Stimulated activated CD4-positive, alpha-beta T cell treated with anti-CD3 and anti-CD28 coated beads, Interleukin-12 subunit alpha, Interleukin-12 subunit beta, amount 100 ng/mL, for 24 hours (primary cell): ENCODE measurements around the gene GPR152.
"Not testable (repeated sequence)": the region's sequence is repeated elsewhere in the genome, so short reads cannot be mapped to it uniquely, and the experiment has no call there.

Experiments used
- DNase-seq, 2 experiments: peaks; one replicate each; pipeline ENCODE4 v3.0.0-alpha.2; 2020; ENCODE audit warnings: low read depth in 2 of 2

The GPR152 gene

GRCh38 chr11:67427364-67427859 lies 25.1 kb downstream of the GPR152 start:
- not testable (repeated sequence) for DNase-seq

- no peak for DNase-seq
Measured at GRCh38 chr11:67423891-67424613, 28.5 kb downstream of the GPR152 start.

GRCh38 chr11:67423466-67423865 lies 29.1 kb downstream of the GPR152 start:
- DNase-seq: no peak

GRCh38 chr11:67422891-67423290 lies 29.6 kb downstream of the GPR152 start:
- DNase-seq: no peak

GRCh38 chr11:67421430-67422031 lies 31.0 kb downstream of the GPR152 start:
- DNase-seq: no peak

- DNase-seq: peak; percentile 97 to 98
Measured at GRCh38 chr11:67420646-67421429, 31.7 kb downstream of the GPR152 start.

- no peak for DNase-seq
Measured at GRCh38 chr11:67420147-67420645, 32.3 kb downstream of the GPR152 start.

GRCh38 chr11:67419325-67420049 lies 33.0 kb downstream of the GPR152 start:
- DNase-seq: no peak

GRCh38 chr11:67418476-67419281 lies 33.9 kb downstream of the GPR152 start:
- DNase-seq: no peak

- no peak for DNase-seq
Measured at GRCh38 chr11:67417425-67417824, 35.1 kb downstream of the GPR152 start.

GRCh38 chr11:67416416-67417335 lies 35.9 kb downstream of the GPR152 start:
- DNase-seq: no peak

GRCh38 chr11:67415501-67416304 lies 36.8 kb downstream of the GPR152 start, which contains the start of gene CARNS1:
TSS of gene CARNS1 (plus strand) at chr11:67415678. CDS start at chr11:67416200, 522 bp downstream.
- DNase-seq: no peak

GRCh38 chr11:67413266-67413849 lies 39.2 kb downstream of the GPR152 start:
- no peak for DNase-seq

GRCh38 chr11:67412495-67413179 lies 39.9 kb downstream of the GPR152 start:
- DNase-seq: no peak

- no peak for DNase-seq
Measured at GRCh38 chr11:67411785-67412152, 40.8 kb downstream of the GPR152 start.

GRCh38 chr11:67410984-67411784 lies 41.3 kb downstream of the GPR152 start:
- no peak for DNase-seq

- DNase-seq: no peak
Measured at GRCh38 chr11:67410369-67410831, 42.1 kb downstream of the GPR152 start.
